SIG-M5 treated with dmso at 0.1 percent for 504 hours (cell line): ENCODE results near the gene PDE4D.
"Not testable (repeated sequence)": the region's sequence is repeated elsewhere in the genome, so short reads cannot be mapped to it uniquely, and the experiment has no call there.

Source experiments
- DNase-seq: peaks from one replicate; lab custom pipeline; 2025; ENCODE audit not compliant: unreplicated experiment; lab: John Stamatoyannopoulos, UW

Gene PDE4D

GRCh38 chr5:59486508-59486907 is 407.0 kb downstream of the PDE4D start:
- no peak for DNase-seq

DNA sequence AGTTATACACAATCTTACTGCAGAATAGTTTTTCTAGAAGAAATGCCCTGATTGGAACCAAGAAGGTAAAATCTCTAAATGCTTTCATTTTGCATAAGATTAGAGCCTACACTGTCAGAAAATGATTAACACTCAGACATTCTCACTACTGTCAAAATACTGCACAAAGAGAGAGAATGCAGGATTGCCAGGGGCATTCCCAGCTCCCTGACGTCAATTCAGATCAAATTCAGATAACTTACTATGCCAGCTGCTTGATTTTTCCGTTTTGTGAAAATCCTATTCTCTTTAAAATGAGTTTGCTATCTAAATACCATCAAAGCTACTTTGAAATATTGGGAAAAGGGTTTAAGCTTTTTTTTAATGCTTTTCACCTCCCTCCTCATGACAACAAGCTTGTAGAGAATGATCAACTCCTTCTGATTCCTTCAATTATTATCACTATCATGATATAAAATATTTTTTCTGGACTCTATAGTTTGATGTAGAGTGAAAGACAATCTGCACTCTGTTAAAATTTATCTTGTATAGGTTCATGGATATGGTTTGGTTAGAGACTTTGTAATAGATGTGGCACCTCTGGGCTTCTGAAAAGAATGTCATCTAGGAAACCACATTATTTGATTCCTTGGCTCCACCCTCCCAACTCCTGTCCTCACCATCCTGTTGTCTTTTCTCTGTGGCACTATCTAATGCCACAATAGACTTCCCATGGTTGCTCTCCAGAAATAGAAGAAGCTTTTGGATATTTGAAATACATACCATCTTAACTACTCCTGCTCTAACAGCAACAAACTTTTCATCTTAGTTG is 407.7 kb downstream of the PDE4D start:
- no peak for DNase-seq

DNA sequence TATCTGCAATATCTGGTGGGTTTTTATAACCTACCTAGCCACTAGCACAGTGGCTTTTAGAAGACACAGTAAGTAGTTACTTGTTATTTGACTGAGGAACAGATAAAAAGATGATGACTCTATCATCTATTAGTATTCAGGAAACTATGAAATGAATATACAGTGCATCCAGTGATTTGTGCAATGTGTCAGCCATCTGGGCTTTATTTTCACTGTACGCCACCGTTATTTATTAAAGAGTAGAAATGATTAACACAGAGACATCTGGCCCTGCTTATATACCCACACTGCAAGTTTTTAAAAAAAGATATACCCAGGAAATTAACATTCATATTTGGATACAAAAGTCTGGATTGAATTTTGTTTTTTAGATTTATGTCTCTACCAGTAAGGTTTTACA is 408.4 kb downstream of the PDE4D start:
- DNase-seq, result no peak

DNA sequence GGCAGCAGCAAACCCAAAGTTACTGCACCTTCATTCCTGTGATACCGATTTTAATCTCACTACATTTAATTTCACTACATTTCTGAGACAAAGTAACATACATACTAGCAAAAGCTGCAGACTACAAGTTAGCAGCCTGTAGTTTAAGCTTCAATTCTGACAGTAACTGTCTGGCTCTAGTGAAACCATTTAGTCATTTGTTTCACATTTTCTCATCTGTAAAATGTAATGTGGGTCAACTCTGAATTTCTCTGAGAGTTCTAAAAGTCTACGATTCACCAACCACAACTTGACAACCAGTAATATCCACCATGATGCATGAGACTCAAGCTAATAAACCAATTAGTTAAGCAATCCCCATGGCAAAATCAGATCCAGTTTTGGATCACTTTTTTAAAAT is 408.9 kb downstream of the PDE4D start:
- DNase-seq, result no peak

GRCh38 chr5:59483971-59484472 is 409.5 kb downstream of the PDE4D start:
- no peak for DNase-seq

DNA sequence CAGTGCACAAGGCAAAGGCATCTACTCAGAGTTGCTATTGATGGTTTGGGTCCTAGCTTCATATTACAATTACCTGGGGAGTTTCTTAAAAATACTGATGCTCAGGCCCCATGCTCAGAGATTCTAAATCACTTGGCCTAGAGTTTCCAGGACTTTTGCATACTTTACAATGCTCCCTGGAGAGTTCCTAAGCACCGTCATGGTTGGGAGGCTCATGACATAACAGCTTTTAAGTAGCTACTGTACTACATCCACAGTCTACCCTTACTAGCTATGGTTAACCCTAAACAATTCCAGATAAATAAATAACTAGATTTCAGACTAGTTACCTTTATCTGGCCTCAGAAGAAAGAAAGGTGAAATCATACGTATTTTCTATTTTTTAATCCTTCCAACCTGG is 414.4 kb downstream of the PDE4D start:
- no peak for DNase-seq

- no peak for DNase-seq
Measured at GRCh38 chr5:59474324-59474723, 419.2 kb downstream of the PDE4D start.

- DNase-seq, result no peak
Measured at GRCh38 chr5:59473611-59474010, 419.9 kb downstream of the PDE4D start.

DNA sequence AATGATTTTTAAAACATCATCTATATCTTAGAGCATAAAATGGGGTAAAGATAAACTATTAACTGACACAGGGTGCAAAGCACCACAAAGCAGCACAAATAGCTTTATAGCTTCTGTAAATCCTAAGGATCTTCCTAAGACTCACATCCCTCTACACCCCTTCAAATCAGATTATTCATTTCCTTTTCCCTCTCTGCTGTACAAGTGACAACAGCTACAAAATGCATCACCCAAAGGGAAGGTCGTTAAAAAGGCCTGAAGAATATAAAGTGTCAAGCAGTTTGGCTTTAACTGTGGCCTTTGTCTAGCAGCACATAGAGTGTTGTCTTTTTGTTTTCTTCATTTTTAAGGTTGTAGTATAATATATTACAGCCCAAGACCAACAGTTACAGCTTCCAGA is 422.1 kb downstream of the PDE4D start:
- DNase-seq, result no peak

- no peak for DNase-seq
Measured at GRCh38 chr5:59467969-59468368, 425.6 kb downstream of the PDE4D start.

DNA sequence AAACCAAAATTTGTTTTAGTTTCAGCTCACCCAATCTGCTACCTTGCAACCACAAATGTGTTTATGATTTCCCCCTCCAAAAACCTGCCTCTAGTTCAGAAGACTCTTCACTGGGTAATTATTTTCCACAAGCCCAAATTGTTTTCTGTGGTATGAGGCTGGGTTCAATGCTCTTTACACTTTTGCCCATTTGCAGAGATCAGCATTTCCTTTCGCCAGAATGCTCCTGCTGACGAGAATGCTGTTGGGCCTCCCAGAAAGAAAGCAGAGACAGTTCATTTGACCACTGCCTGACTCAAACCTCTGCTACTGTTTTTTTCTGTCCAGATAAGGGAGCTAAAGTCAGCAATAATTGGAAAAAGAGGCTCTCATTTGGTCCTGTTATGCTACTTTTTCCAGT is 427.3 kb downstream of the PDE4D start:
- DNase-seq, result no peak

GRCh38 chr5:59464969-59465368 is 428.6 kb downstream of the PDE4D start:
- no peak for DNase-seq

DNA sequence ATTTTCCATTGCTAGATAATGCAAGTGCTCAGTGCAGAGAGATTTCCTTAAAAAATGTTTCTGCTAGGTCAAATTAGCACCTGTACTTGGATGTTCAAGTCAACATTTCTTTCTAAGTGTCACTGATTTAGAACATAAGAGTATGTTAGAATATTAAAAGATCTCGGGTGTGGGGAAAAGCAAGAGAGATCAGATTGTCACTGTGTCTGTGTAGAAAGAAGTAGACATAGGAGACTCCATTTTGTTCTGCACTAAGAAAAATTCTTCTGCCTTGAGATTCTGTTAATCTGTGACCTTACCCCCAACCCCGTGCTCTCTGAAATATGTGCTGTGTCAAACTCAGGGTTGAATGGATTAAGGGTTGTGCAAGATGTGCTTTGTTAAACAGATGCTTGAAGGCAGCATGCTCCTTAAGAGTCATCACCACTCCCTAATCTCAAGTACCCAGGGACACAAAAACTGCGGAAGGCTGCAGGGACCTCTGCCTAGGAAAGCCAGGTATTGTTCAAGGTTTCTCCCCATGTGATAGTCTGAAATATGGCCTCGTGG is 429.8 kb downstream of the PDE4D start:
- DNase-seq, result not testable (repeated sequence)

- no peak for DNase-seq
Measured at GRCh38 chr5:59462956-59463355, 430.6 kb downstream of the PDE4D start.

GRCh38 chr5:59460368-59461153 is 433.0 kb downstream of the PDE4D start:
- no peak for DNase-seq

DNA sequence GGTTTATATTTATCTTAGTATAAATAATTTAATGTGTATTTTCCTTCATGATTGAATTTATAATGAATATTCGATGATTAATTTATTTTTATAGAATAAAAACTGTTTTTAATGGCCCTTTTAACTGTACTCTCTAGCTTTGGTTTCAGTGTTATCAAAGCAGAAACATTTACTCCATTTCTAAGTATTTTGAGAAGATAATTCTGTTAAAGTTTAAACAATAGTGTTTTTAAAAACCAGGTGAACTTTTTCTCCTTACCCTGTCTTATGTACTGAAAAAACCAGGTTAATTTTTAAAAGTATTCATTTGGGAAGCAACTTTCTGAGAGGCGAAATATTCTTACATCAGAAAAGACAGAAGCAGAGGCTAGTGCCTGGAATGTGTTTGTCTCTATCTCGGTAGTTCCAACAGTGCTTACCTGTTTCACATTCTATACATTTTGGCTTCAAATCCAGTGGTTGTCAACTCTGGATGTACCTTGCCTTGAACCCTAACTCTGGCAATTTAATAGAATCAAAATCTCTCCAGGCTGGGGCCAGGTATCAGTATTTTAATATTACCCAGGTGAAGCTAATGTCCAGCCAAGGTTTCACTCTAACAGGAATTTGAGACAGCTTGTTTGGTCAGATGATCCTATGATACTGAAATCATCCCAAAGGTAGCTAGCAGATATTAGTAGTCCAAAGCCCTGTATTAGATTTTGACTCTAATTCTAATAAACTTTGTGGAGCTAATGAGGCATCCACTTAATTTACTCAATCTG is 434.4 kb downstream of the PDE4D start:
- DNase-seq, result no peak

- DNase-seq, result no peak
Measured at GRCh38 chr5:59458321-59458720, 435.2 kb downstream of the PDE4D start.

DNA sequence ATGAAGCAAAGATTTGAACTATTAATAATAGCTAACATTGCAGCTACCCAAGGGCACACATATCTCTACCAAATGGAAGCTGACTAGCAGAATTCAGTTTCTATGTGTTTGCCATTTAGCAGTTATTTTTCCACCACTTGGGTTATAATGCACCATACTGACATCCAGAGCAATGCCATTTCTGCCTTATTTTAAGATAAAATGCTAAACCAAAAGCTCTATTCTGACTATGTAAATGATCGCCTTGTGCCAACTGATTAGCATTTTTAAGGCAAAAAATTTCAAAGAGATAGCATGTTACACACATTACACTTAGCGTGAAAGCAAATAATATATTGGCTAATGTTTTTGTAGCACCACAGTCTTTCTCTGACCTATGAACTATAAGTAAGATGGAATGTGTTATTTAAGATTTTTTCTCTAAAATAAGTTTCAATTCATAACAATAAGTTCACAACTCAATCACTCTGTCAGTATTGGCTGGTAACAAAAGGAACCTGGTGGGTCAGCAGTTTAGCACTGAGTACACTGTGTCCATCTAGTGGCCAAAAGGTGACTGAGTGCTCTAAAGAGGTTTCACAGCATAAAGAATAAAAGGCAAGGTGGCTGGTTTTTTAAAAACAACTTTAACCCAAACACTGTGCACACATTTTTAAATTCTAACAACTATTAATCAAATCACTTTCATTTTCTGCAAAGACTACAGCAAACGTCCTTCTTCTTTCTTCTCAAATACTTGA is 443.5 kb downstream of the PDE4D start:
- no peak for DNase-seq

GRCh38 chr5:59446356-59446755 is 447.2 kb downstream of the PDE4D start:
- no peak for DNase-seq

DNA sequence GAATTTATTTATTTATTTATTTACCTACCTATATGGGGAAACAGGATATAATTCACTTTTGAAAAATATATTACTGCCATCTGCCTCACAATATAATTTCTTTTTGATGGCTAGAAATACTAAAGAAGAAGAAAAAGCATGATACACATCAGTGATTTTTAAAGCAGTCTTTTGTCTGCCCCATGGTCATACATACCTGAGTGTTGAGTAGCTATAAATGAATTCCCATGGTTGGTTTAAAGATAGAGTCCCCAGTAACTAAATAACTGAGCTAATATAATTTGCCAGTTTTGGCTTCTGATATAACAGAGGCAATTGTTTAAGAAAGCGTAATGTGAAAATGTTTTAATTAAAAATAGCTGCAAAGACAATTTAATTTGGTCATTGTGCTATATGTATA is 447.8 kb downstream of the PDE4D start:
- no peak for DNase-seq
